CD4-positive, alpha-beta T cell treated with Interleukin-2 at 100 ng/mL for 4 hours (primary cell): ENCODE measurements around the gene XPO4.
"Not testable (repeated sequence)": the region's sequence is repeated elsewhere in the genome, so short reads cannot be mapped to it uniquely, and the experiment has no call there.

Source experiments
- DNase-seq: peaks from one replicate; pipeline ENCODE4 v3.0.0-alpha.2; 2020; ENCODE audit warnings: low spot score

The XPO4 gene

DNA sequence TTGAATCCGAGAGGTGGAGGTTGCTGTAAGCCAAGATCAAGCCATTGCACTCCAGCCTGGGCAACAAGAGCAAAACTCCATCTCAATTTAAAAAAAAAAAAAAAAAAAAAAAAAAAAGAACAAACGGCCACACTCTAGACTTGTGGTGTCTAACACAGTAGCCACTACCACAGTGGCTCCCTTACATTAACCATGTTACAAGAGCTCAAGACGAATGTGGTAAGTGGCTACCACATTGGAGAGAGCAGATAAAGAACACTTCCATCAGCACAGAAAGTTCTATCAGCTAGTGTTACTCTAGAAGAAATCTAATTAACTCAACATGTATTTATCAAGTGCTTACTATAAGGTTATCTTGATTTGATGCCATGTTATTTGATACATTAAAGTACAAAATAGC is 11.5 kb downstream of the XPO4 start:
- DNase-seq: no peak

GRCh38 chr13:20890540-20890939 is 12.0 kb downstream of the XPO4 start:
- not testable (repeated sequence) for DNase-seq

- no peak for DNase-seq
Observed at GRCh38 chr13:20882206-20882605, 20.3 kb downstream of the XPO4 start.

DNA sequence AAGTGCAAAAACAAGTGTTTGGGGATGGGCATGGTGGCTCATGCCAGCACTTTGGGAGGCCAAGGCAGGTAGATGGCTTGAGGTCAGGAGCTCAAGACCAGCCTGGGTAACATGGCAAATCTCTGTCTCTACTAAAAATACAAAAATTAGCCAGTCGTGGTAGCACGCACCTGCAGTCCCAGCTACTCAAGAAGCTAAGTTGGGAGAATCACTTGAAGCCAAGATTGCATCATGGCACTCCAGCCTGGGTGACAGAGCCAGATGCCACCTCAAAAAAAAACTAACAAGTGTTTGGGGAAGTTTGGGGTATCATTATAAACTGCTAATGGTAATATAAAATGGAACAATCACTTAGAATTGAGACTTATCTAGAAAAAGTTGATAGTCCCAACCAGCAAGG is 24.6 kb downstream of the XPO4 start:
- DNase-seq: no peak

GRCh38 chr13:20876802-20877201 is 25.7 kb downstream of the XPO4 start:
- not testable (repeated sequence) for DNase-seq

DNA sequence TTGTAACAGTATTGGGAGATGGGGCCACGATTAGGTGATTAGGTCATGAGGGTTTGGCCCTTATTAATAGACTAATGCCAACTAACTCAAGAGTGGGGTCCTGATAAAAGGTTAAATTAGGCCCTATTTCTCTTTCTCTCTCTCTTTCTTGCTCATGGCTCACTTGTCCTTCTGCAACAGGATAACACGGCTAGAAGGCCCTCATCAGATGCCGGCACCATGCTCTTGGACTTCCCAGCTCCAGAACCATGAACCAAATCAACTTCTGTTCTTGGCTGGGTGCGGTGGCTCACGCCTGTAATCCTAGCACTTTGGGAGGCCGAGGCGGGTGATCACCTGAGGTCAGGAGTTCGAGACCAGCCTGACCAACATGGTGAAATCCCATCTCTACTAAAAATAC is 28.1 kb downstream of the XPO4 start:
- DNase-seq: not testable (repeated sequence)

DNA sequence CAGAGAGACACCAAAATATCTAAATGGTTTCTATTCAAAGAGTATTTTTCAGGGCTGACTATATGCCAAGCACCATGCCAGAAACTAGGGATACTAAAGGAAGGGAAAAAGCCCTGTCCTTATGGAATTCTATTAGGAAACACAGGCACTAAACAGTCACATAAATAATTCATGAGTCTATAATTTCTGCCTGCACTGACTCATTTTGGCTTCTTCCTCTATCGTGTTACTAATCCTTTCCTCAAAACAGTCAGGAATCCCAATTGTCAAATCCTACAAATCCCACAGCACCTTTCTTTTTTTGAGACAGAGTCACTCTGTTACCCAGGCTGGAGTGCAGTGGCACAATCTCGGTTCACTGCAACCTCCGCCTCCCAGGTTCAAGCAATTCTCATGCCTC is 29.2 kb downstream of the XPO4 start:
- no peak for DNase-seq

DNA sequence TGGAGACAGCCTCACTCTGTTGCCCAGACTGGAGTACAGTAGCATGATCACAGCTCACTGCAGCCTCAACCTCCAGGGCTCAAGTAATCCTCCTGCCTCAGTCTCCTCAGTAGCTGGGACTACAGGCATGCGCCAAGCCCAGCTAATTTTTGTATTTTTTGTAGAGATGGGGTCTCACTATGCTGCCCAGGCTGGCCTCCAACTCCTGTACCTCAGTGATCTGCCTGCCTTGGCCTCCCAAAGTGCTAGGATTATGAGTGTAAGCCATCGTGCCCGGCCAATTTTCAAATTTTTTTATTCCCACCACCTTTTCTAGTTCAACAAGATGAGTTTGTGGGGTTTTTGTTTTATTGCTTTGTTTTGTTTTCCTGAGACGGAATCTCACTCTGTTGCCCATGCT is 31.7 kb downstream of the XPO4 start:
- no peak for DNase-seq

- DNase-seq: no peak
Observed at GRCh38 chr13:20869540-20869939, 33.0 kb downstream of the XPO4 start.

DNA sequence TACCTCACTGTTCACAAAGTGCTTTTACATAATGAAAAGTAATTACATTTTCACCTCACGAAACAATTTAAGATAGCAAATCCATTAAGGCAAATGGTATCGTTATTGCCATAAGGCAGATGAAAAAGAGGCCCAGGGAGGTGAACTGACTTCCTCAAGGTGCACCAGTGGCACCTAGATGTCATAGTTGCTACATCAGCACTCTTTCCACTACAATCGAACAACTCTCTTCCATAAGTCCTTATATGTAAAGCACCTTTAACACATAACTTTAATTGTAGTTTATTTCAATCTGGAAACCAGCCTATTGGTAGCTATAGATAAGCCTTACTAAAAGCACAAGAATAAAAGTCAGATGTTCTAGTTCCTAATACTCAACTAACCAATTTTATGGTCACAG is 35.1 kb downstream of the XPO4 start:
- DNase-seq: no peak

DNA sequence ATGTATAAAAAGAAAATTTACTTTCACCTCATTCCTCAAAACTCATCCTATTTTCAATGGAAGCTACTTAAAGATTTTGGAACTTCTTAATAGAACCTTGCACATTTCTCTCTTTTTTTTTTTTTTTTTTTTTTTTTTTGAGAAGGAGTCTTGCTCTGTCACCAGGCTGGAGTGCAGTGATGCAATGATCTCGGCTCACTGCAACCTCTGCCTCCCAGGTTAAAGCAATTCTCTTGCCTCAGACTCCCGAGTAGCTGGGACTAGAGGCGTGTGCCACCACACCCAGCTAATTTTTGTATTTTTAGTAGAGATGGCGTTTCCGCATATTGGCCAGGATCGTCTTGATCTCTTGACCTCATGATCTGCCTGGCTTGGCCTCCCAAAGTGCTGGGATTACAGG is 40.9 kb downstream of the XPO4 start:
- not testable (repeated sequence) for DNase-seq

DNA sequence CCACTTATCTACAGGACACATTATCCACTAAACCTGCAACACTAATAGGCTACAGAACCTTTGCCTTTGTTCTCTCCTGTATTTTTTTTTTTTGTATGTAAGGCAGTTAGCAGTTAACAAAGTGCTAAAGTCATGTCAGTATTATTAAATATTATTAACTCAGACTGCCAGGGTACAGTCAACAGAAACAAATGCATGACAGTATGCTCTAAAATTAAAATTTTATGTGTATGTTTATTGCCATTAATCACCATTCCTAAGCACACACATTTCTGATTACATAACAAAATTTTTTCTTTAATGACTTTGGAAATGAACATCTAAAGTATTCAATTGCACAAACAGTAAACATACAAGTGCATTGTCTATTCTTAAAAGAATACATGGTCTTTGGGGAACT is 41.7 kb downstream of the XPO4 start:
- DNase-seq: no peak

- no peak for DNase-seq
Observed at GRCh38 chr13:20856650-20857049, 45.9 kb downstream of the XPO4 start.

GRCh38 chr13:20851844-20852402 is 50.6 kb downstream of the XPO4 start:
- DNase-seq: no peak

DNA sequence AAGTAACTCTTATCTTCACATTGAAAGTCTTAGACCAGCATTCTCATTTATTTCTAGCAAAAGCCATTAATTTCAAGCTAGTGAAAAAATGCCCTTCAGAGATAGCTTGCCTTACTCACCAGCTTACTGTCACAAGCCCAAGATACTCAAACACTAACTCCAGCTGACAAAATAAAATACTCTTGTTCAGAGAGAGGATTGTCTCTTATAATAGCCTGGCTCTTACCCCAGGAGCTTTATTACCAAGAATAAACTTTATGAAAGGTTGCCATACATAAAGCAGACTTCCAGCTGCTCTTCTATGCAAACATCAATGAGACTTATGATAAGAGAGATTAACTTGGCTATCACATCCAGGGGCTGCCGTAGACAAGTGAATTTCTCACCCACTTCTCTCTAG is 53.6 kb downstream of the XPO4 start:
- no peak for DNase-seq

- DNase-seq: no peak
Observed at GRCh38 chr13:20848203-20848602, 54.3 kb downstream of the XPO4 start.

- no peak for DNase-seq
Observed at GRCh38 chr13:20847296-20847695, 55.2 kb downstream of the XPO4 start.

DNA sequence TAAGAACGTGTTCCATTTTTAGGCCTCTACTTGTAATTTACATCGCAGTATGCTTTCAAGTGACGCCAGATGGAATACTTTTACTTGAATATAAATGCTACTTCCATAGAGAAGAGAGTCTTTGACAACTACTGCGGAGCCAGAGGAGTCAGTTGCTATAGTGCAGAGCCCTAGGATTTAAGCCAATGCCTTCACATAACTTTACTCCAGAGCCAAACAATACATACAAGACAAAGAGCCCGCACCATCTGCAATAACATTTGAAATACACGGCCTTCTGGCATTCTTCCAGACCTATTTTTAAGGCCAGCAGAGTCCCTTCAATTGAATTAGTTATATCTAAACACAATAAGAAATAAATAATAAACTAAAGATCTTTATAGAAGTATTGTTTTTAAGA is 59.4 kb downstream of the XPO4 start:
- DNase-seq: no peak

- DNase-seq: no peak
Observed at GRCh38 chr13:20840568-20840967, 62.0 kb downstream of the XPO4 start.

DNA sequence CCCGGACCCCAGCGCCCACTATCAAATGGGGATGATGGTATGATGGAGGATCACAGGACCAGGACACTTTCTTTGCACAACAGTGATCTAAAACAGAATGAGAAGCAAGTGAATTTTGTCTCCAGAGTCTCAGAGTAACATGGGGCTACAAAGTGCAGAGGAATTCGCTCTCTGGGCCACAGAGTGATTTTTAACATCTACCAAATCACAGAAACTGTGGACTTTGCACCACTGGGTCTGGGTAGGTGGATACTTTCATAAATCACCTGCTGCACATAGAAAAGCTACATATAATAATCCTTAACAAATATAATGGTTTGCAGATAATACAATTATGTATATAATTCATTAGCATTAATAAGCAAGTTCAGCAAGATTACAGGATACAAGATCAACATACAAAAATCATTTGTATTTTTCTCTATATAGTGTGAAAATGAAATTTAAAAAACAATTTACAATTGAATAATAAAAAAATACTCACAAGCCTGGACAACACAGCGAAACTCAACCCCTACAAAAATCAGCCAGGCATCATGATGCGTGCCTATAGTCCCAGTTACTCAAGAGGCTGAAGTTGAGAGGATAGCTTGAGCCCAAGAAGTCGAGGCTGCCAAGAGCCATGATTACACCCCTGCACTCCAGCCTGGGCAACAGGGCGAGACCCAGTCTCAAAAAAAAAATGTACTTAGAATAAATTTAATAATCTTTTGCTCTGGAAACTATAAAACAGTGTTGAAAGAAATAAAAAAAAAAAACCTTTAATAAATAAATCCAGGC is 68.5 kb downstream of the XPO4 start:
- no peak for DNase-seq

DNA sequence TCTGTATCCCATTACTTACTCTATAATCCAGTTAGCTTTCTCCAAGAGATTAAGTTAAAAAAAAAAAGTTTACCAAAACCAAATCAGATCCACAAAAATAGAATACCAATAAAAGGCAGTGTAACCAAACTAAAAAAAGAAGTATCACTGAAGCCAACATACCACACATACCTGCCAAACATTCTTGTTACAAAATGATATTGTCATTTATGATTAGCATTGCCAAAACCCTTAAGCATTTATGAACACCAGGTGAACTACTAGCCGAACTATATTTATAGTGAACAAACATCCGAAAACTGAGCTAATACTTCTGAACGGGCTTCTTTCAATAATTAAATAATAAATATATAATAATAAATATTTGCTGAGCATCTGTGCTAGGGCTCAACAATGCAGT is 69.7 kb downstream of the XPO4 start:
- no peak for DNase-seq

DNA sequence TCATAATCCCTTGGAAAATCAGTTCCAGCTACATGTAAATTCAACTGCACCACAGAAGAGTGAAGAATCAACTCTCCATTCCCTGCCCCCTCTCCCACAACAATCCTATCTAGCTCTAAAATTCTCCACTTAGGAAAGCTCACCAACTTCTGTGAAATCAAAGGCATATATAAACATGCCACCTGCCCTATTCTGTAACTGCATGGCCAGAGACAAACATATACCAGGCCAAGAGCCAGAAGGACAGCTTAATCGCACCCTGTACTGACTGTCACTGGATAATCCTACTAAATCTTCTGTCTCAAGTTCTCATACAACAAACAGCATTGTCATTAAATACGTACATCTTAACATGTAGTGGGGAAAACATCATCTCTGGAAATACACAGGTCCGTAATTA is 70.6 kb downstream of the XPO4 start:
- DNase-seq: no peak

DNA sequence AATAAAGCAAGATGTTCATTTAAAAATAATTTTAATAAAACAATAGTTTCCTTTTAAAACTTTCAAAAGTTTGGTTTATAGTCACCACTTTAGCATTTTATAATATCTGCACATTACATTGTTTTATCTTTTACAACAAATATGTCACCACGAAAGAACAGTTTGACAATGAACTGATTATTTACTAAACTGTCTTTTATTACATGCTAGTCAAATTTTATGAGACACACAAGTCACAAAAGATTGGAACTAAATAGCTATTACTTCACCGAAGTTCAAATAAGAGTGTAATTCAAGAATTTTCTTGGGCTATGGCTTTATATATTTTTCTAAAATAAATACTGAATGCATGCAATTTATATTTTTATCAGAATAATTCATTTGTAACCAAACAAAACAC is 71.3 kb downstream of the XPO4 start:
- no peak for DNase-seq
